Measurements from ENCODE around the gene TYMP.
A peak's percentile ranks its signal among the peaks of the same experiment; 100 is the strongest.

TYMP gene

DNA sequence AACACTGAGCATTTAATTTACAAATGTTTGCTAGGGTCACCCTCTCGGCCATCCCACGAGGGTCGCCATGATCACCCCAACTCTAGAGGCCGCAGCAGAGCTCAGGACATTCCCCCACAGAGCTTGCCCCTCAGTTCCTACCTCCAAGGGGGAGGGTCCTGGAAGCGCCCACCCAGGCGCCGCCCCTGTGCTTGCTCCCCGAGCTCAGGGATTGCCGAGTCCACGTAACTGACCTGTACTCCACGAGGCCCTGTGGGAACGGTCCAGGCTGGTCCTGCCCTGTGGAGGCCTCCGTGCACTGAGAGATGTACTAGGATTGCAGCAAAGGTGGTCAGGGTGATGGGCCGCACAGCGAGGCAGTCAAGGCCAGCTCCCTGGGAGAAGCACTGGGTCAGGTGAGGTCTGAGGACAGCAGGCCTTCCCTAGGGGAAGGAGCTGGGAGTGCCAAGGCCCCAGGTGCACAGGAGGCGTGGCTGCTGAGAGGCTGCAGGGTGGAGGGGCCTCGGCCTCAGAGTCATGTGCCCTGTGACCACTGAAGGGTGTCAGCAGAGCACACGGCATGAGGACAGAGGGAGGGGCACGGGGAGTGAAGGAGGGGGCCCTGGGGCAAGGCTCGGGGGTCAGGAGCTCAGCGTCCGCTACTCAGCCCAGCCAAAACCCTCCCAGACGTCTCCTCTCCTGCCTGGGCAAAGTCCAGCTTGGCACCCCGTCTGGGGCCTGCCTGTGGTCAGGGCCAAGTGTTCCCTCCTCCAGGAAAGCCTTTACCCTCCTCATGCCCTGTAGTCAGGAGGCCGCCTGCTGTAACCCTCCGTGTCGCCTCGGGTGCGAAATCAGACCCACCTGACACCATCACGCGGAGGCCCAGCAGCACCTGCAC is 45.6 kb downstream of the TYMP start:
- no peak for DNase-seq (ENCODE audit: low read depth in 3 of 3)

DNA sequence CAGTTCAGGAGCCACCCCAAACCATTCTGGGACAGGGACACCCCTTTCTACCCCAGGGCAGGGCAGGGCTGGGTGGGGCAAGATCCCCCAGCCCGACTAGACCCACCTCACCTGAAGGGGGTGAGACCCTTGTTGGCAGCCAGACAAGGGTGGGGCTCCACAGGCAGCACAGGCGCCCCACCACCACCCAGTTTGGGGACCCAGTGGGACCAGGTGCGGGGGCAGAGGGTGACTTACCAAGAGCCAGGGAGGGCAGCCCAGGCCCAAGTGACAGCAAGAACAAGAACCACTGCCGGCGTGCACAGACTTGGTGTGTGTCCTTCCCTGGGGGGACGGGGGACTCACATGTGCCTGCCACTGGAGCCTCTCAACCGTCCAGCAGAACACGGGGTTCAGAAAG is 46.3 kb downstream of the TYMP start:
- no peak for DNase-seq (ENCODE audit: low read depth in 3 of 3)

DNA sequence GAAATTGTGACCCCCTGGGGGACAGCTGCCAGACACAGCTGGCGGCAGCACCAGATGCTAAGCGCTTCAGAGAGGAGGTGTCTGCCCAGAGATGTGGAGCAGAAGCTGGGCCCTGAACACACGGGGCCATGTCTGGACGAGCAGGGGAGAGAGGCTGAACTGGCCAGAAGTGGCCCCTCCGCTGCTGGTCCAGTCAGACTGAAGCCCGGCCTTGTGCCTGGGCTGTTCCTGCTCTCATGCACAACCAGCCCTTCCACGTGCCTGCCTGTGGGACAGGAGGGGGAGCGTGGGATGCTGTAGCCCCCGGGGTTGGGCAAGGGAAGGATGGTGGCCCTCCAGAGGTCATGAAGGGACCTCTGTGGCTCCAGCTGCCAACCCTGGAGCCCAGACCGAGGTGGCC is 46.7 kb downstream of the TYMP start:
- DNase-seq (ENCODE audit: low read depth in 3 of 3): no peak

DNA sequence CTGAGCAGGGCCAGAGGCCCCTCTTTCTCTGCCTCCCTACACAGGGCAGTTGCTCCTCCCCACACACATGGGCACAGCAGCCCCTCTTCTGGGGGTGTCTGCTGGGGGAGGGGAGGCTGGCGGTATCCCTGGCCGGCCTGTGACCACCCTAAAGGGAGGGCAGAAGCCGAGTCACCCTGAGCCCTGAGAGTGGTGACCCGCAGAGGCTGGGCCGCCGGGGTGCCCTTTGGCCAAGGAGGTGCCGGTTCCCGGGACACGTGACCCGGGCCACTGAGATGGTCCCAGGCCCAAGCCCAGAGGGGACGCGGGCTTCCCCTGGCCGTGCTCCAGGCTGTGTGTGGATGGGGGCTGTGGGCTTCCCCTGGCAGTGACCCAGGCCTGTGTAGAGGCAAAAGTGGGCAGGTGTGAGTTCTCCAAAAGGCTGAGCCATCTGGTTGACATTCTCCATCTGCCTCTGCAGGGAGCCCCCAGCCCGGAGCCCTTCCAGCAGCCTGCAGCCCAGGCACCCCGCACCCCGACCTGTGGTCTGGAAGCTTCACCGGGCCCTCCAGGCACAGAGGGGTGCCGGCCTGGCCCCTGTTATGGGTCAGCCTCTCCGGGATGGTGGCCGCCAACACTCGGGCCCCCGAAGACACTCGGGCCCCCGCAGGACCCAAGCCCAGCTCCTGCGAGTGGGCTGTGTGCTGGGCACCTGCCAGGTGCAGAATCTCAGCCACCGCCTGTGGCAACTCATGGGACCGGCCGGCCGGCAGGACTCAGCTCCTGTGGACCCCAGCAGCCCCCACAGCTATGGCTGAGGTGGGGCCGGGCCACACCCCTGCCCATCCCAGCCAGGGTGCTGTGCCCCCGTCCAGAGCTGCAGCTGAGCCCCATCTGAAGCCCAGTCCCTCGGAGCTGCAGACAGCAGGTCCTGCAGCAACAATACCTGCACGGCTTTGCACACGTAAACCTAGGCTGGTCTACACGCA is 47.4 kb downstream of the TYMP start:
- no peak for DNase-seq (ENCODE audit: low read depth in 3 of 3)

DNA sequence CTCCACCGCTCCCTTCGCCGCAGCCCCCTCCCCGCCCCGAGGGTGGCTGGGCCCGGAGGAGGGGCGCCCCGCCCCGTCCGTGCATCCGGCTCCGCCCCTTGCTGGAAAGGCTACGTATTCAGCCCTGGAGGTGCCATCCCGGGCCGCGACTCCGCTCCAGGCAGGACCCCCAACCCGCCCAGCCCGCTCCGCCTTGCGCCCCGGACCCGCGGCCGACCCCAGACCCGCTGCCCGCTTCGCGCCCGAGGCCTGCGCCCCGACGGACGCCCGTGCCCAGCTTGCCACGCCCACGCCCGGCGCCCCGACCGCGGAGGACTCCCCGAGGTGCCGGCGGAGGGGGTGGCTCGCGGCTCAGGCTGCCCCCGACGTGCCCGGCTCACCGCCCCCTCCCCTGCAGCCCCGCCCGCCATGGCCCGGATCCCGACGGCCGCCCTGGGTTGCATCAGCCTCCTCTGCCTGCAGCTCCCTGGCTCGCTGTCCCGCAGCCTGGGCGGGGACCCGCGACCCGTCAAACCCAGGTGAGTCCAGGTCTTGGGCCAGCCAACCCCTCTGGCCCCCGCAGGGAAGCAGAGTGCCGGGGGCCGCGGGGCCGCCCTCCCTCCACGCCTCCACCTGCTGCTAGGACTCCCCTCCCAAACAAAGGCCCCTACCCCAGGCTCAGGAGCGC is 48.2 kb downstream of the TYMP start, which contains the start of gene ADM2:
Gene ADM2 (plus strand): TSS at position 104 of the 667 bp plus-strand sequence. CDS start 305 bp downstream, at position 409.
- peak; percentile 41 to 55 (median 52) for DNase-seq (ENCODE audit: low read depth in 3 of 3)

DNA sequence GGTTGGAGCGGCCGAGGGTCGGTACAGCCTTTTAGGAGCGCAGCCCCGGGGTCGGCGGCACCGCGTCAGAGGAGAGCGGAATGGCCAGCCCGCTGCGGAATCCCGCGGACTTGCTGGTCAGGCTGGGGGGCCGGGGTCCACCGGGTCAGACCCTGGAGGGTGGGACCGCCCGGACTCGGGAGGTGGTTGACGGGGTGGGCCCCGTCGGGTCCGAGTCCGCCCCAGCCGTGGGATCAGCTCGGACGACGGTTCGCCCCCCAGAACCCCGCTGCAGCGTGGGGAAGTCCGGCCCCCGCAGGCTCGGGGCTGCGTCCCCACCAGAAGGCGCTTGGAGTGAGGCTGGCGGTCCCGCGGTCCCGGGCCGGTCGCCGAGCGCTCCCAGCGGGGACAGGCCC is 48.8 kb downstream of the TYMP start:
- DNase-seq (ENCODE audit: low read depth in 3 of 3): no peak

DNA sequence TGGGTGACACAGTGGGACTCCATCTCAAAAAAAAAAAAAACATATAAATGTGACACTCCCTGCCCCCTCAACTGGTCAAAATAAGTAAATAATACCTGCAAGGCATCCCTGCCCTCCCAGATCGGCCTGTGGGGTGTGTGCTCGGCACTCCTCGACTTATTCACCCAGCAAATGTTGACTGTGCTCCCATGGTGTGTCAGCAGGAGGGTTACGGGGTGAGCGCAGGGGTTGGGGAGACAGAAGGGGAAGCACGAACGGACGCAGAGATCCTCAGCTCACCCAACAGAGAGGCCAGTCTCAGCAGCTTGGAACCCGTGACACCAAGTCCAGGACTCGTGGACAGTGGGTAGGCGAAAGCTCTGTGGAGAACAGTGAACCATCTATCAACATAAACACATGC is 50.1 kb downstream of the TYMP start:
- DNase-seq (ENCODE audit: low read depth in 3 of 3): no peak

DNA sequence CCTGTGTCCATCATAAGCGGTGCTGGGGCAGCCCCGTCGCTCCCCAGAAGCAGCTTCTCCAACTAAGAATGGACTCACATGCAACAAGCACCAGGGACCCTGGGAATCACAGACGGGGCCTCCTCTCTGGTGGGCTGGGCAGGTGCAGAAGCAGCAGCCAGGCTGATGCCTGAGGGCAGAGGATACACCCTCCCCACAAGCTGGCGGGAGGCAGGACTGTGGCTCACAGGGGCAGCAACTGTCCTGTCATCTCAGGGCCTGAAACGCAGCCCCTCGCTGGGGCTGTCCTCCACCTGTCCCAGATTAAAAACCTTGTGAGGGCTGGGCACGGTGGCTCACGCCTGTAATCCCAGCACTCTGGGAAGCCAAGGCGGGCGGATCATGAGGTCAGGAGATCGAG is 51.9 kb downstream of the TYMP start:
- no peak for DNase-seq (ENCODE audit: low read depth in 3 of 3)

DNA sequence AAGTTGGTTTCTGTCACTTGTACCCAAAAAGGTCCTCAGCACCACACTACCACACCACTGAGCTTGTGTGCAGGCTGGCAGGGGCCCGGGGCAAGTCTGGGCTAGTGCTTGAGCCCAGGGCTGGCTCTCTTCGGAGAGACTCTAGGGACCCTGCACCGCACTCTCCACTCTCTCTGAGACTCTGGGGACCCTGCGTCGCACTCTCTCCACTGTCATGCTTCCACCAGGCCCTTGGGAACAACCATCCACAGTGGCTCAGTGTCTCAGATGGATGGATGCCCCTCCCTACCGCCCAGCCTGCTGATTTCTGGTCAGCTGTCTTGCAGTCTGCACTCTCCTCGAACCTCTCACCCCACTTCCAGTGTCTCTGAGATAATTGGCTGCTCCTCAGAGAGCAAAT is 52.9 kb downstream of the TYMP start:
- no peak for DNase-seq (ENCODE audit: low read depth in 3 of 3)
